Gastrocnemius medialis (tissue), 4 donors: ENCODE results near the gene ERC2.

Source experiments
- POLR2A ChIP-seq, 2 donors: fragments of 450-650 bp; IDR thresholded peaks; one replicate each; pipeline ENCODE4 v1.6.1; 2017; ENCODE audit warnings: antibody characterized with exemption in 2 of 2, mild to moderate bottlenecking in 2 of 2, moderate library complexity in 2 of 2
- TF ChIP-seq, protein P1 (sequence below), 5 experiments: fragments of 450-650 bp in 3 of 5; fragments of 200-600 bp in 2 of 5; sonication (generic) in 2 of 5; IDR thresholded peaks in 4 of 5; conservative IDR thresholded peaks in 1 of 5; 1 replicate in 4 of 5; 2 replicates in 1 of 5; pipeline ENCODE4 v1.5.1; 2016 to 2019; ENCODE audit warnings: antibody characterized with exemption in 5 of 5, mild to moderate bottlenecking in 3 of 5, moderate library complexity in 3 of 5

DNA sequence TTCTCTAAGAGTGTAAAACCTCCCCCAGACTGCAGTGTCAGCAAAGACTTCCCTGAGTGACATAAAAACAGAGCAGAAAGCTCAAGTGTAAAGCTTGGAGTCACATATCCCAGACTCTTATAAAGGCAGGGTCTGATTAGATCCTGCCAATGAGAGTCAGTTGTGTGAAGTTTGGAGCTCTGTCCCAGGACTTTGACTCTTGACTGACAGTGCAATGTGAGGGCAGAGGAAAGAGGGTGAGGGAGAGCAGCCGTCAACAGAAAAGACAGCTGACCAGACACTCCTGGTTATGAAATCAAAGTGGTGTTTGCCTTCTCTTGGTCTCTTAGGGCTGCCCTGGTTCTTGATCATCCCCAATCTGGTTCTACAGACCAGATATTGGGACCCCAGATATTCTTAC, 393.2 kb downstream of the ERC2 start:
- TF ChIP-seq, protein P1, sequence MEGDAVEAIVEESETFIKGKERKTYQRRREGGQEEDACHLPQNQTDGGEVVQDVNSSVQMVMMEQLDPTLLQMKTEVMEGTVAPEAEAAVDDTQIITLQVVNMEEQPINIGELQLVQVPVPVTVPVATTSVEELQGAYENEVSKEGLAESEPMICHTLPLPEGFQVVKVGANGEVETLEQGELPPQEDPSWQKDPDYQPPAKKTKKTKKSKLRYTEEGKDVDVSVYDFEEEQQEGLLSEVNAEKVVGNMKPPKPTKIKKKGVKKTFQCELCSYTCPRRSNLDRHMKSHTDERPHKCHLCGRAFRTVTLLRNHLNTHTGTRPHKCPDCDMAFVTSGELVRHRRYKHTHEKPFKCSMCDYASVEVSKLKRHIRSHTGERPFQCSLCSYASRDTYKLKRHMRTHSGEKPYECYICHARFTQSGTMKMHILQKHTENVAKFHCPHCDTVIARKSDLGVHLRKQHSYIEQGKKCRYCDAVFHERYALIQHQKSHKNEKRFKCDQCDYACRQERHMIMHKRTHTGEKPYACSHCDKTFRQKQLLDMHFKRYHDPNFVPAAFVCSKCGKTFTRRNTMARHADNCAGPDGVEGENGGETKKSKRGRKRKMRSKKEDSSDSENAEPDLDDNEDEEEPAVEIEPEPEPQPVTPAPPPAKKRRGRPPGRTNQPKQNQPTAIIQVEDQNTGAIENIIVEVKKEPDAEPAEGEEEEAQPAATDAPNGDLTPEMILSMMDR (IDR thresholded peaks at IDR 0.05 in 4 of 5, conservative IDR thresholded peaks at IDR 0.05 in 1 of 5) = no peak
- no peak for TF ChIP-seq POLR2A (IDR thresholded peaks at IDR 0.05)
